HepG2 (cell line): ENCODE measurements around the gene GMEB1. TPM values are rescaled to one million over a fixed set of nuclear protein-coding genes. Genes with fewer than 3 reads are reported as not detected.

ENCODE experiments used
- DDIT3 ChIP-seq: sonication (generic); formaldehyde crosslinking; IDR thresholded peaks from 2 replicates; pipeline ENCODE4 v1.4.0; 2020; ENCODE audit warnings: mild to moderate bottlenecking, missing genetic modification reagents
- ETV5 ChIP-seq: IDR thresholded peaks from 2 replicates; pipeline ENCODE4 v1.6.1; 2018; ENCODE audit warnings: missing biosample characterization, missing genetic modification reagents, inconsistent platforms, borderline replicate concordance
- FOXA3 ChIP-seq: IDR thresholded peaks from 2 replicates; pipeline ENCODE4 v1.6.1; 2016; ENCODE audit warnings: missing genetic modification reagents, missing compliant biosample characterization
- HINFP ChIP-seq: sonication (generic); formaldehyde crosslinking; IDR thresholded peaks from 2 replicates; pipeline ENCODE4 v1.4.0; 2020; ENCODE audit warnings: low read depth, mild to moderate bottlenecking, missing genetic modification reagents
- IKZF1 ChIP-seq: fragments of 450-650 bp; IDR thresholded peaks from 2 replicates; pipeline ENCODE4 v1.7.1; 2016
- MYNN ChIP-seq: sonication (generic); formaldehyde crosslinking; IDR thresholded peaks from 2 replicates; pipeline ENCODE4 v1.4.0; 2020; ENCODE audit warnings: mild to moderate bottlenecking, low read depth, missing genetic modification reagents
- NCOR1 ChIP-seq: fragments of 200-600 bp; sonication (generic); IDR thresholded peaks from 2 replicates; pipeline ENCODE4 v1.7.0; 2017; ENCODE audit warnings: antibody characterized with exemption, low read length, borderline replicate concordance
- PBX2 ChIP-seq: IDR thresholded peaks from 2 replicates; pipeline ENCODE4 v1.6.1; 2016; ENCODE audit warnings: control low read depth
- PHF8 ChIP-seq: sonication (generic); formaldehyde crosslinking; IDR thresholded peaks from 2 replicates; pipeline ENCODE4 v1.5.0; 2020; ENCODE audit warnings: missing genetic modification reagents
- SP5 ChIP-seq: IDR thresholded peaks from 2 replicates; pipeline ENCODE4 v1.6.1; 2016; ENCODE audit warnings: low read depth, borderline replicate concordance
- TRIM24 ChIP-seq: sonication (generic); formaldehyde crosslinking; IDR thresholded peaks from 2 replicates; pipeline ENCODE4 v1.8.0; 2022; ENCODE audit warnings: mild to moderate bottlenecking, missing genetic modification reagents
- ZBED4 ChIP-seq: sonication (generic); formaldehyde crosslinking; IDR thresholded peaks from 2 replicates; pipeline ENCODE4 v1.4.0; 2020; ENCODE audit warnings: missing genetic modification reagents, borderline replicate concordance
- ZBTB44 ChIP-seq: sonication (generic); formaldehyde crosslinking; IDR thresholded peaks from 2 replicates; pipeline ENCODE4 v1.4.0; 2020; ENCODE audit warnings: missing genetic modification reagents
- ZC3H4 ChIP-seq: sonication (generic); formaldehyde crosslinking; IDR thresholded peaks from 2 replicates; pipeline ENCODE4 v1.4.0; 2020; ENCODE audit warnings: missing genetic modification reagents, borderline replicate concordance
- ZFP41 ChIP-seq: sonication (generic); formaldehyde crosslinking; IDR thresholded peaks from 2 replicates; pipeline ENCODE4 v1.4.0; 2020; ENCODE audit warnings: mild to moderate bottlenecking, missing genetic modification reagents, borderline replicate concordance
- ZNF329 ChIP-seq: sonication (generic); formaldehyde crosslinking; IDR thresholded peaks from 2 replicates; pipeline ENCODE4 v1.9.0; 2021; ENCODE audit warnings: low read depth, mild to moderate bottlenecking, missing genetic modification reagents
- ZNF34 ChIP-seq: sonication (generic); formaldehyde crosslinking; IDR thresholded peaks from 2 replicates; pipeline ENCODE4 v1.4.0; 2020; ENCODE audit warnings: mild to moderate bottlenecking, missing genetic modification reagents, borderline replicate concordance
- ZNF616 ChIP-seq: sonication (generic); formaldehyde crosslinking; IDR thresholded peaks from 2 replicates; pipeline ENCODE4 v1.5.0; 2020; ENCODE audit warnings: low read depth, mild to moderate bottlenecking, missing genetic modification reagents
- ZNF652 ChIP-seq: IDR thresholded peaks from 2 replicates; pipeline ENCODE4 v1.6.1; 2016; ENCODE audit warnings: low read depth, borderline replicate concordance
- ZNF776 ChIP-seq: sonication (generic); formaldehyde crosslinking; IDR thresholded peaks from 2 replicates; pipeline ENCODE4 v1.4.0; 2020; ENCODE audit warnings: mild to moderate bottlenecking, missing genetic modification reagents
- ZSCAN21 ChIP-seq: sonication (generic); formaldehyde crosslinking; IDR thresholded peaks from 2 replicates; pipeline ENCODE4 v1.8.0; 2022; ENCODE audit warnings: mild to moderate bottlenecking, missing genetic modification reagents, moderate library complexity, borderline replicate concordance
- polyA plus RNA-seq, 8 experiments: library from polyadenylated mRNA; depleted of rRNA in 3 of 8; stranded (reverse) in 7 of 8; unstranded in 1 of 8; fragments of >200 nt; fragmentation: Illumina TruSeq in 4 of 8; extraction: Trizol in 4 of 8; gene quantifications; 2 replicates each; pipeline versions ENCODE4 v1.2.1 to v1.2.3, GENCODE V29; 2011 to 2016; ENCODE audit warnings: low read depth in 4 of 8, missing spikeins in 1 of 8, mixed read lengths in 1 of 8; ENCODE audit not compliant: insufficient read depth in 1 of 8
- total RNA-seq, 5 experiments: library from RNA; depleted of rRNA; stranded (reverse); fragments of >200 nt; fragmentation: Illumina TruSeq; extraction: Trizol; gene quantifications; 2 replicates each; pipeline ENCODE4 v1.2.3, GENCODE V29; 2016; ENCODE audit warnings: low read depth in 1 of 5

The GMEB1 gene
- total and polyA plus RNA-seq, 2 of the 13 experiments (the other 11 are each of a cell fraction or from before 2014, with no cell fraction given) = 3.0 to 6.0 TPM

- TF ChIP-seq PBX2 (no peak), ZNF652 (CRISPR knock-in tag) (no peak), ZSCAN21 (peak; percentile 82), SP5 (CRISPR knock-in tag) (peak; percentile 29), HINFP (peak; percentile 97), ZFP41 (peak; percentile 14; the same call in 1 of the 2 replicates), ZNF776 (CRISPR knock-in tag) (peak; percentile 50; the same call in 1 of the 2 replicates), ZNF329 (no peak), ETV5 (peak; percentile 87), IKZF1 (no peak), ZNF616 (CRISPR knock-in tag) (0 out of 2 replicates have a peak, but pooled peaks have one; percentile 59), PHF8 (CRISPR knock-in tag) (peak; percentile 95), MYNN (CRISPR knock-in tag) (no peak), TRIM24 (CRISPR knock-in tag) (no peak), ZC3H4 (CRISPR knock-in tag) (no peak), ZBED4 (no peak; the same call in 1 of the 2 replicates), DDIT3 (CRISPR knock-in tag) (0 out of 2 replicates have a peak, but pooled peaks have one; percentile 32), NCOR1 (peak; percentile 64; the same call in 1 of the 2 replicates), ZBTB44 (CRISPR knock-in tag) (0 out of 2 replicates have a peak, but pooled peaks have one; percentile 20), FOXA3 (peak; percentile 51), ZNF34 (CRISPR knock-in tag) (peak; percentile 92; the same call in 1 of the 2 replicates)
Observed at GRCh38 chr1:28736450-28737306, 68.1 kb downstream of the GMEB1 start, which contains the start of gene YTHDF2 (continued).
